ENCODE data around the gene GSTM5. TPM values are rescaled to one million over a fixed set of nuclear protein-coding genes. Genes with fewer than 3 reads are reported as not detected.
"Not testable (repeated sequence)": the region's sequence is repeated elsewhere in the genome, so short reads cannot be mapped to it uniquely, and the experiment has no call there.

Gene GSTM5
- total RNA-seq, 1 donor from 2014 or later: 27.9 TPM

DNA sequence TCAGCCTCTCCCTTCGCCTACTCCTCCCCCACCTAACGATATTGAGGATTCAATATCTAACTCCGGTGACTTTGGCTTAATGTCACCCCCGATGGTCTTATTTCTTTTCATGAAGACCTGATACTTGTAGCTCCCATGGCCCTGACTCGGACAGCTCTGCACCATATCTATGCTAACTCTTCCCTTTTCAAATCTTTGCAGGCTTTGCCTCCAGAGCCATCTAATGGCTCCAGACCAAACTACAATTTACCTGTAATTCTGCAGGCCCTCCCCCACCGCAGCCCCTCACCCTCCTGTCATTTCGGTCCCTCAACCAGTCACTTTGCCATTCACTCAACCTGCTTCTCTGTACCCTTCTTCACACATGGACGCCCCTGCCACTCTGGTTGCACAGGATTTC is 7.9 kb upstream of the GSTM5 start:
- Mint-ChIP-seq H3K27me3 (ENCODE audit: unreplicated experiment) (peaks cover 3% of the 10 kb centered on the region), H3K9me3 (ENCODE audit: unreplicated experiment) (peaks cover 4% of the 10 kb centered on the region), H3K4me3 (ENCODE audit: unreplicated experiment) (no peak overlapping the region), H3K4me1 (ENCODE audit: unreplicated experiment) (no peaks in the 10 kb centered on the region), H3K27ac (ENCODE audit: unreplicated experiment) (no peak overlapping the region), H3K36me3 (ENCODE audit: low read depth, unreplicated experiment) (peaks cover 13% of the 10 kb centered on the region)
- TF ChIP-seq, protein P1, sequence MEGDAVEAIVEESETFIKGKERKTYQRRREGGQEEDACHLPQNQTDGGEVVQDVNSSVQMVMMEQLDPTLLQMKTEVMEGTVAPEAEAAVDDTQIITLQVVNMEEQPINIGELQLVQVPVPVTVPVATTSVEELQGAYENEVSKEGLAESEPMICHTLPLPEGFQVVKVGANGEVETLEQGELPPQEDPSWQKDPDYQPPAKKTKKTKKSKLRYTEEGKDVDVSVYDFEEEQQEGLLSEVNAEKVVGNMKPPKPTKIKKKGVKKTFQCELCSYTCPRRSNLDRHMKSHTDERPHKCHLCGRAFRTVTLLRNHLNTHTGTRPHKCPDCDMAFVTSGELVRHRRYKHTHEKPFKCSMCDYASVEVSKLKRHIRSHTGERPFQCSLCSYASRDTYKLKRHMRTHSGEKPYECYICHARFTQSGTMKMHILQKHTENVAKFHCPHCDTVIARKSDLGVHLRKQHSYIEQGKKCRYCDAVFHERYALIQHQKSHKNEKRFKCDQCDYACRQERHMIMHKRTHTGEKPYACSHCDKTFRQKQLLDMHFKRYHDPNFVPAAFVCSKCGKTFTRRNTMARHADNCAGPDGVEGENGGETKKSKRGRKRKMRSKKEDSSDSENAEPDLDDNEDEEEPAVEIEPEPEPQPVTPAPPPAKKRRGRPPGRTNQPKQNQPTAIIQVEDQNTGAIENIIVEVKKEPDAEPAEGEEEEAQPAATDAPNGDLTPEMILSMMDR (IDR thresholded peaks at IDR 0.05; ENCODE audit: unreplicated experiment): no peak
- no peak for DNase-seq (ENCODE audit: low spot score)

DNA sequence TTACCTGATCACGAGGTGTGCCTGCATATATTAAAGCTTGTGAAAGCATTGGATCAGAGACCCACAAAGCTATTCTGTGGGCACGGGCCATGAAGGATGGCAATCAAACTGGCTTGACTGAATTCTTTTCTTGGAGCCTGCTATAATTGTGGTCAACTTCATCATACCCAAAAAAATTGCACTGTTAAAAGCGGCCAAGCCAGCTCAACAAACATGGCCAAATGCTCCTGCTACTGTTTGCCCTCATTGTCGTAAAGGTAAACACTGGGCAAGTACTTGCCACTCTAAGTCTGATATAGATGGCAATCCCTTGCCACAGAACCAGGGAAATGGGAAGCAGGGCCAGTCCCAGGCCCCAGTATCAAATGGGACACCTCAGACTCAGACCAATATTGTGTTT is 6.6 kb upstream of the GSTM5 start:
- peaks cover 15% of the 10 kb centered on the region for H3K36me3 Mint-ChIP-seq (ENCODE audit: low read depth, unreplicated experiment)
- H3K4me3 Mint-ChIP-seq (ENCODE audit: unreplicated experiment): no peak overlapping the region
- no peak overlapping the region for H3K27ac Mint-ChIP-seq (ENCODE audit: unreplicated experiment)
- no peak for DNase-seq (ENCODE audit: low spot score)
- peaks cover 3% of the 10 kb centered on the region for H3K27me3 Mint-ChIP-seq (ENCODE audit: unreplicated experiment)
- TF ChIP-seq, protein P1 (IDR thresholded peaks at IDR 0.05; ENCODE audit: unreplicated experiment): no peak
- peaks cover 4% of the 10 kb centered on the region for H3K9me3 Mint-ChIP-seq (ENCODE audit: unreplicated experiment)
- H3K4me1 Mint-ChIP-seq (ENCODE audit: unreplicated experiment): no peaks in the 10 kb centered on the region

GRCh38 chr1:109708949-109709348 is 3.1 kb upstream of the GSTM5 start:
- not testable (repeated sequence) for H3K4me3 Mint-ChIP-seq (ENCODE audit: unreplicated experiment); H3K9me3 Mint-ChIP-seq (ENCODE audit: unreplicated experiment); H3K27me3 Mint-ChIP-seq (ENCODE audit: unreplicated experiment); H3K4me1 Mint-ChIP-seq (ENCODE audit: unreplicated experiment); H3K27ac Mint-ChIP-seq (ENCODE audit: unreplicated experiment); DNase-seq (ENCODE audit: low spot score)
- peaks cover 11% of the 10 kb centered on the region for H3K36me3 Mint-ChIP-seq (ENCODE audit: low read depth, unreplicated experiment)

DNA sequence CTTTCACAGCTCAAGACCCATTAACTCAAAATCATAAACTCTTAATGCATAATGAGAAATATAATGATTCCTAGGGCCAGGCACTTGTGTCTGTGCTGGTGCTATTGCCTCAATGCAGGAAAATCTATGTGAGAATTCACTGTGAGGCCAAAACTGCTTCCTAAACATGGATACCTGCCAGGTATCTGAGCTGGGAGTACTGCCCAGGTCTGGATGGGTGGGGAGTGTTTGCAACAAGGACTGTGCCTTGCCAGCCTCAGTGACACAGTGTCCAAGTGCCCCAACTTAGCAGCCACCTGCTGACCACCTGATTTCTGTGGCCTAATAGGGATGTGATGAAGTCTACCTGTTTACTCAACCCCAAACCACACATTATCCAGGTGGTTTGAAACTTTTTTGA is 2.2 kb upstream of the GSTM5 start:
- H3K4me1 Mint-ChIP-seq (ENCODE audit: unreplicated experiment); DNase-seq (ENCODE audit: low spot score); H3K4me3 Mint-ChIP-seq (ENCODE audit: unreplicated experiment); H3K27me3 Mint-ChIP-seq (ENCODE audit: unreplicated experiment); H3K9me3 Mint-ChIP-seq (ENCODE audit: unreplicated experiment); H3K27ac Mint-ChIP-seq (ENCODE audit: unreplicated experiment): not testable (repeated sequence)
- H3K36me3 Mint-ChIP-seq (ENCODE audit: low read depth, unreplicated experiment): peaks cover 11% of the 10 kb centered on the region

GRCh38 chr1:109712321-109712864 is 342 bp downstream of the GSTM5 start:
- Mint-ChIP-seq H3K4me3 (ENCODE audit: unreplicated experiment) (no peak overlapping the region), H3K9me3 (ENCODE audit: unreplicated experiment) (no peaks in the 10 kb centered on the region)

DNA sequence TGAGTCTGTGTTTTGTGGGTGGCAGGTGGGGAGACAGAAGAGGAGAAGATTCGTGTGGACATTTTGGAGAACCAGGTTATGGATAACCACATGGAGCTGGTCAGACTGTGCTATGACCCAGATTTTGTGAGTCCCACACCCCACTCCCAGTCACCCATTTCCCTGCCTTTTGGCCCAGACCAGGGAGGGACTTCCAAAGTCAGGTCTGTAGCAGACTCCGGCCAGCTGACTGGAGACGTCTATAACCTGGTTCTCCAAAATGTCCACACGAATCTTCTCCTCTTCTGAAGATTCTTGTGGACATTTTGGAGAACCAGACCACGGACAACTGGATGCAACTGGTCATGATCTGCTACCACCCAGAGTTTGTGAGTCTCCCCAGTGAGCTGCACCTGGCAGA is 1.6 kb downstream of the GSTM5 start:
- Mint-ChIP-seq H3K4me3 (ENCODE audit: unreplicated experiment) (no peak overlapping the region), H3K36me3 (ENCODE audit: low read depth, unreplicated experiment) (peaks cover 13% of the 10 kb centered on the region), H3K27ac (ENCODE audit: unreplicated experiment) (no peak overlapping the region), H3K9me3 (ENCODE audit: unreplicated experiment) (no peaks in the 10 kb centered on the region), H3K4me1 (ENCODE audit: unreplicated experiment) (peaks cover 13% of the 10 kb centered on the region), H3K27me3 (ENCODE audit: unreplicated experiment) (peaks cover 7% of the 10 kb centered on the region)
- TF ChIP-seq, protein P1 (IDR thresholded peaks at IDR 0.05; ENCODE audit: unreplicated experiment): no peak
- DNase-seq (ENCODE audit: low spot score): no peak

More at GRCh38 chr1:109712321-109712864, 342 bp downstream of the GSTM5 start:
- Mint-ChIP-seq H3K27me3 (ENCODE audit: unreplicated experiment) (peaks cover 7% of the 10 kb centered on the region), H3K4me1 (ENCODE audit: unreplicated experiment) (peaks cover 6% of the 10 kb centered on the region), H3K36me3 (ENCODE audit: low read depth, unreplicated experiment) (peaks cover 8% of the 10 kb centered on the region), H3K27ac (ENCODE audit: unreplicated experiment) (no peak overlapping the region)
- TF ChIP-seq, protein P1 (IDR thresholded peaks at IDR 0.05; ENCODE audit: unreplicated experiment): no peak
- no peak for DNase-seq (ENCODE audit: low spot score)

Data from endothelial cell (in vitro differentiated cells).